Chondrocyte (in vitro differentiated cells): Measurements from ENCODE around the gene HHAT. TPM values are rescaled to one million over a fixed set of nuclear protein-coding genes. Genes with fewer than 3 reads are reported as not detected.

Experiments used
- DNase-seq: peaks from one replicate; pipeline ENCODE4 v3.0.0; 2021; ENCODE audit warnings: mixed read lengths, low spot score
- H3K27ac Mint-ChIP-seq: one replicate; pipeline ENCODE4 v1.8.0; 2021; ENCODE audit warnings: mild to moderate bottlenecking, moderate library complexity, mixed read lengths; ENCODE audit not compliant: unreplicated experiment
- H3K27me3 Mint-ChIP-seq: 2 replicates; pipeline ENCODE4 v1.8.0; 2021; ENCODE audit warnings: low read depth, mixed read lengths
- H3K36me3 Mint-ChIP-seq: 2 replicates; pipeline ENCODE4 v1.8.0; 2021; ENCODE audit warnings: low read depth, mixed read lengths
- H3K4me1 Mint-ChIP-seq: 2 replicates; pipeline ENCODE4 v1.8.0; 2021; ENCODE audit warnings: low read depth, mild to moderate bottlenecking, mixed read lengths
- H3K4me3 Mint-ChIP-seq: one replicate; pipeline ENCODE4 v1.8.0; 2021; ENCODE audit warnings: mild to moderate bottlenecking, moderate library complexity, mixed read lengths; ENCODE audit not compliant: unreplicated experiment
- H3K9me3 Mint-ChIP-seq: 2 replicates; pipeline ENCODE4 v1.8.0; 2021; ENCODE audit warnings: low read depth, mixed read lengths
- total RNA-seq: library from RNA; stranded (reverse); gene quantifications from 3 replicates; pipeline ENCODE4 v1.2.1, GENCODE V29; 2021
- TF ChIP-seq, protein P1 (sequence below): fragments of 200-600 bp; sonication (generic); IDR thresholded peaks from 2 replicates; pipeline ENCODE4 v1.5.0; 2021; ENCODE audit warnings: antibody characterized with exemption, mild to moderate bottlenecking, moderate library complexity

HHAT gene
- total RNA-seq, 1 donor from 2014 or later: 6.4 TPM

DNA sequence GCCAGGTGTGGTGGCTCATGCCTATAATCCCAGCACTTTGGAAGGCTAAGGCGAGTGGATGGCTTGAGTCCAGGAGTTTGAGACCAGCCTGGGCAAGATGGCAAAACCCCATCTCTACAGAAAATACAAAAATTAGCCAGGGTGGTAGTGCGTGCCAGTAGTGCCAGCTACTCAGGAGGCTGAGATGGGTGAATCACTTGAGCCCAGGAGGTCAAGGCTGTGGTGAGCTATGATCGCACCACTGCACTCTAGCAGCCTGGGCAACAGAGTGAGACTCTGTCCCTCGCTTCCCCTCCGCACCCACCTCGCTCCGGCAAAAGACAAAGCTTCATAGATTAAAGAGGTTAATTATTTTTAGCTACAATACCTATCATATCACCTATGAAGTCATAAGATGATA is 100.0 kb downstream of the HHAT start:
- DNase-seq: no peak
- TF ChIP-seq, protein P1, sequence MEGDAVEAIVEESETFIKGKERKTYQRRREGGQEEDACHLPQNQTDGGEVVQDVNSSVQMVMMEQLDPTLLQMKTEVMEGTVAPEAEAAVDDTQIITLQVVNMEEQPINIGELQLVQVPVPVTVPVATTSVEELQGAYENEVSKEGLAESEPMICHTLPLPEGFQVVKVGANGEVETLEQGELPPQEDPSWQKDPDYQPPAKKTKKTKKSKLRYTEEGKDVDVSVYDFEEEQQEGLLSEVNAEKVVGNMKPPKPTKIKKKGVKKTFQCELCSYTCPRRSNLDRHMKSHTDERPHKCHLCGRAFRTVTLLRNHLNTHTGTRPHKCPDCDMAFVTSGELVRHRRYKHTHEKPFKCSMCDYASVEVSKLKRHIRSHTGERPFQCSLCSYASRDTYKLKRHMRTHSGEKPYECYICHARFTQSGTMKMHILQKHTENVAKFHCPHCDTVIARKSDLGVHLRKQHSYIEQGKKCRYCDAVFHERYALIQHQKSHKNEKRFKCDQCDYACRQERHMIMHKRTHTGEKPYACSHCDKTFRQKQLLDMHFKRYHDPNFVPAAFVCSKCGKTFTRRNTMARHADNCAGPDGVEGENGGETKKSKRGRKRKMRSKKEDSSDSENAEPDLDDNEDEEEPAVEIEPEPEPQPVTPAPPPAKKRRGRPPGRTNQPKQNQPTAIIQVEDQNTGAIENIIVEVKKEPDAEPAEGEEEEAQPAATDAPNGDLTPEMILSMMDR: no peak
- Mint-ChIP-seq H3K9me3 (peaks cover 5% of the 10 kb centered on the region), H3K4me1 (no peaks in the 10 kb centered on the region), H3K36me3 (peaks cover 3% of the 10 kb centered on the region), H3K4me3 (no peak overlapping the region), H3K27ac (no peak overlapping the region), H3K27me3 (no peaks in the 10 kb centered on the region)

DNA sequence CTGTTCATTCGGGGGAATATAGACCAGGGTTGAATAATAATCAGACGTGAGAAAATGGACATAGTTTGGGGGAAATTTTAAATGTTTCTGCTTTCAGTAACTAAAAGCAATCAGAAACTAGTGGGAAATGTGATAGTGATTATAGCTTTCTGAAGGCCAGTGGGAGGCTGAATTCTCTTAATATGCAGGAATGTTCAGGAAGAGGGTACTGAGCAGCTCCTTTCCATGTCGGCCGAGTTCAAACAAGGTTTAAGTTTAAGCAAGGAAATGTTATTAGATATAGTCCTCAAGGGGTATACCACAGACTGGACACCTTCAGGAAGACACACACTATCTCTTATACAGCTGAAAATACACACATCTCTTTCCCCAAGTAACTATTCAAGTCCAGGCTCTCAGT is 105.5 kb downstream of the HHAT start:
- no peak for DNase-seq
- Mint-ChIP-seq H3K27ac (no peak overlapping the region), H3K4me1 (peaks cover 18% of the 10 kb centered on the region), H3K9me3 (peaks cover 4% of the 10 kb centered on the region), H3K36me3 (no peaks in the 10 kb centered on the region), H3K4me3 (no peak overlapping the region), H3K27me3 (no peaks in the 10 kb centered on the region)
- TF ChIP-seq, protein P1: no peak

GRCh38 chr1:210437111-210437510 is 108.4 kb downstream of the HHAT start:
- Mint-ChIP-seq H3K9me3 (peaks cover 4% of the 10 kb centered on the region), H3K4me1 (peaks cover 38% of the 10 kb centered on the region), H3K36me3 (no peaks in the 10 kb centered on the region), H3K27me3 (no peaks in the 10 kb centered on the region), H3K4me3 (no peak overlapping the region), H3K27ac (no peak overlapping the region)
- DNase-seq: no peak
- TF ChIP-seq, protein P1: no peak

DNA sequence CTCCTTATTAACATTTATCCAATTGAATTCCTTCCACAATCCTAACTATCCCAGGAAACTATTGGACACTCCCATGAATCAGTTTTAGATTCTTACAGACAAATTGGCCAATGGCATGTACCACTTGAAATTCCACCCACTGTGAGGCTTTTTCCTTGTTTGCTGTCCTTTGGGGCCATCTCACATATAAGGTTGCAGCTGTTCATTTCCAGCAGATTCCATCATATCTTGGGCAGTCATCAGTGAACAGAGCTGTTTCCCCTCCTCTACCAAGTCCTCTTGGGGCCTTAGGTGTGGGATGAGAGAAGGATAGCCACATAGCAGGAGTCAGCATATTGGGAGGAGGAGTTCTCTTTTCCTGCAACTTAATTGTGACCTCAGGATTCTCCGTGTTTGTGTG is 109.1 kb downstream of the HHAT start:
- H3K36me3 Mint-ChIP-seq: no peaks in the 10 kb centered on the region
- peak overlapping the region; percentile 33 for H3K27ac Mint-ChIP-seq
- peaks cover 38% of the 10 kb centered on the region for H3K4me1 Mint-ChIP-seq
- DNase-seq: no peak
- H3K4me3 Mint-ChIP-seq: no peak overlapping the region
- TF ChIP-seq, protein P1: no peak
- H3K9me3 Mint-ChIP-seq: peaks cover 4% of the 10 kb centered on the region
- H3K27me3 Mint-ChIP-seq: no peaks in the 10 kb centered on the region

- H3K27me3 Mint-ChIP-seq: no peaks in the 10 kb centered on the region
- no peak overlapping the region for H3K4me3 Mint-ChIP-seq
- H3K27ac Mint-ChIP-seq: peak overlapping the region; percentile 62
- peaks cover 4% of the 10 kb centered on the region for H3K9me3 Mint-ChIP-seq
- TF ChIP-seq, protein P1: no peak
- no peak for DNase-seq
- H3K4me1 Mint-ChIP-seq: peaks cover 38% of the 10 kb centered on the region
- H3K36me3 Mint-ChIP-seq: no peaks in the 10 kb centered on the region
Observed at GRCh38 chr1:210438928-210439841, 110.5 kb downstream of the HHAT start.
